Measurements from ENCODE around the gene B3GALT6.

The B3GALT6 gene

GRCh38 chr1:1232796-1233566, 944 bp downstream of the B3GALT6 start:
- Mint-ChIP-seq H3K27me3 (no peaks in the 10 kb centered on the region), H3K4me3 (peak overlapping the region; percentile 91), H3K9me3 (no peaks in the 10 kb centered on the region), H3K36me3 (peaks cover 14% of the 10 kb centered on the region), H3K4me1 (peaks cover 30% of the 10 kb centered on the region), H3K27ac (peak overlapping the region; percentile 94)

GRCh38 chr1:1233567-1233892, 1.5 kb downstream of the B3GALT6 start:
- Mint-ChIP-seq H3K4me3 (peak overlapping the region; percentile 91), H3K27ac (peak overlapping the region; percentile 94), H3K27me3 (no peaks in the 10 kb centered on the region), H3K9me3 (no peaks in the 10 kb centered on the region), H3K4me1 (peaks cover 30% of the 10 kb centered on the region), H3K36me3 (peaks cover 14% of the 10 kb centered on the region)

DNA sequence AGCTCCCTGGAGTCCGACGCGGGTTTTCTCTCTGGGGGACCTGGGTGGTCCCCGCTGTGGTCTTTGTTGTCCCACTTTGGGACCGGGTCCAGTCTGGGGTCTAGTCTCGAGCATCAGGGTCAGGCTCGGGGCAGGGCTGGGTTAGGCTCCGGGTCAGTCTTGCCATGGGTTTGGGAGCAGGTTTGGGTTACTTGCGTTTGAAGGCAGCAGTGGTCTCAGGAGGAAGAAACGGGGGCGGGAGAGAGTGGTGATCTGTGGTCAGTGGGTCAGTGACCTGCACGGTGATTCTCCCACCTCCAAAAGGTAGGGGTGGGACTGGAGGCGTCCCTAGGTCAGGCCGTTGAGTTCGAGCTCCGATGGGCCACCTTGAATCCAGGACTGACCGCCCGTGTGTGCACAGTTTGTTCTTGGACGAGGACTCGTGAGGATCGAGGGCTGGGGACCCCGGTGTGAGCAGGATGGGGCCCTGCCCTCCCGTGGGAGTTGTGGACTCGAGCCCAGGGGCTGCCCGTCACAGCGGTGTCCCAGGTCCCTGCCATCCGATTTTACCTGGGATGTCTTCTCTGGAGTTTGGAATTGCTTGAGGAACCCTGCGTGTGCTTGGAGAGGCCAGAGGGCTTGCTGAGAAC, 2.3 kb downstream of the B3GALT6 start:
- Mint-ChIP-seq H3K4me1 (peaks cover 29% of the 10 kb centered on the region), H3K36me3 (peaks cover 14% of the 10 kb centered on the region), H3K4me3 (peak overlapping the region; percentile 91), H3K27me3 (no peaks in the 10 kb centered on the region), H3K27ac (peak overlapping the region; percentile 53), H3K9me3 (no peaks in the 10 kb centered on the region)

- H3K4me1 Mint-ChIP-seq = peaks cover 21% of the 10 kb centered on the region
- H3K36me3 Mint-ChIP-seq = peaks cover 7% of the 10 kb centered on the region
- peak overlapping the region; percentile 35 for H3K27ac Mint-ChIP-seq
- H3K27me3 Mint-ChIP-seq = no peaks in the 10 kb centered on the region
- peak overlapping the region; percentile 44 for H3K4me3 Mint-ChIP-seq
- H3K9me3 Mint-ChIP-seq = no peaks in the 10 kb centered on the region
Measured at GRCh38 chr1:1235016-1235744, 3.1 kb downstream of the B3GALT6 start.

DNA sequence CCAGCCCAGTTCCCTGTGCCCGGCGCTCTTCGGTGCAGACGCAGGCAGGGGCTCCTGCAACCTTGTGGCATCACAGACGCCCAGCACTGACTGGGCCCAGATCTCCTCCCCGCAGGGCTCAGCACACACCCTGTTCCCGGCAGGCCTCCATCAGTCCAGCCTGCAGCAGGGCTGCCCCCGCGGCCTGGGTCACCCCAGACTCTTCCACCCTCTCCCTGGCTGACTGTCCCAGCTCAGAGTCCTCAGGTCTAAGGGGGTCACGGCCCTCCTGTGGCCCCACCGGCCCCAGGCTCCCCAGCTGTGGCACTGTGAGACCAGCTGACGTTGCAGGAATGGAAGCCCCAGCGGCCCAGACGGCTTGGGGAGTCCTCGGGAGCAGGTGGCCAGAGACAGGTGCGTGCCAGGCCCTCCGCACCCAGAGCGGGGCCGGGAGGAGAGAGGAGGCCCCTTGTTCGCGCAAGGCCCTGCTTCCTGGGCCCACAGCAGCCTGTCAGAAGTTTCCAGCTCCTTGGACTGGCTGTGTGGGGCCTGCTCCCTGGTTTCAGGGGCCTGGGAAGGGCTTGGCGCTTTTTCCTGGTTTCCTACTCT, 4.2 kb downstream of the B3GALT6 start:
- H3K4me1 Mint-ChIP-seq = peaks cover 16% of the 10 kb centered on the region
- no peaks in the 10 kb centered on the region for H3K27me3 Mint-ChIP-seq
- H3K36me3 Mint-ChIP-seq = peaks cover 5% of the 10 kb centered on the region
- no peak overlapping the region for H3K27ac Mint-ChIP-seq
- H3K9me3 Mint-ChIP-seq = no peaks in the 10 kb centered on the region
- no peak overlapping the region for H3K4me3 Mint-ChIP-seq

- Mint-ChIP-seq H3K9me3 (no peaks in the 10 kb centered on the region), H3K4me1 (peaks cover 16% of the 10 kb centered on the region), H3K4me3 (no peak overlapping the region), H3K27ac (no peak overlapping the region), H3K27me3 (no peaks in the 10 kb centered on the region), H3K36me3 (peaks cover 5% of the 10 kb centered on the region)
Measured at GRCh38 chr1:1236945-1237873, 5.2 kb downstream of the B3GALT6 start.

DNA sequence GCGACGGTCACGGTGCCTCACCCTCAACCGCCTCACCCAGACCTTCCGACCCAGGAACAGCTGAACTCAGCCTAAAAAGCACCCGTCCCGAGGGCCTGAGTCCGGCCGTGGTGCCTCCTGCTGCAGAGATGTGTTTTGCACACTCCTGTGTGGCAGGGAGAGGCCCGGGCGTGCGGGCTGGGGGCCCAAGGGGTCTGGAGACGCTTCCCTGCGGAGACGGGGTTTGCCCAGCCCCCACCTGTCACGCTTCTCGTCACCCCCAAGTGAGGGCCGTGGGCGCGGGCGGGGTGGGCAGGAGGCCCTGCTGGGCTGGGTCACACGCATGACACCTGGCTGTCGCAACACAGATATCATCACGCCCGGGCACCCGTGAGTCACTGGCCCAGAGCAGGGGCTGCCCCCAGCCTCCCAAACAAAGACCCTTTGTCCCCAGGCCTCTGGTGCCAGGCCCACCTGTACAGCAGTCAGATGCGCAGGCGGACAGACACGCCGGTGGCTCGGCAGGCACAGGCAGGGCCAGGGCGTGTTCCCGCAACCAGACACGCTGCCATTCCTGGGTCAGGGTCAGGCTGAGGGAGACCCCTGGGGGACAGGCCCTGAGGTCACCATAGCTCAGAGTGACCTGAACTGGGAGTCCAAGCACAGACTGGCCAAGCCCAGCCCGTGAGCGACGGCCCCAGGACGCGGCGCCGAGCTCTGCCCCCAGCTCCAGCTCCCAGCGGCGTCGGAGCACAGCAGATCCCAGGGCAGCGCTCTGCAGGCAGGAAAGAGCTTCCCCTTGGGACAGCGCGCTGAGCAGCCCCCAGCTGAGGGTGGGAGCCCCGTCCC, 6.1 kb downstream of the B3GALT6 start:
- Mint-ChIP-seq H3K36me3 (peaks cover 5% of the 10 kb centered on the region), H3K4me3 (no peak overlapping the region), H3K9me3 (no peaks in the 10 kb centered on the region), H3K27ac (no peak overlapping the region), H3K4me1 (peaks cover 16% of the 10 kb centered on the region), H3K27me3 (no peaks in the 10 kb centered on the region)

DNA sequence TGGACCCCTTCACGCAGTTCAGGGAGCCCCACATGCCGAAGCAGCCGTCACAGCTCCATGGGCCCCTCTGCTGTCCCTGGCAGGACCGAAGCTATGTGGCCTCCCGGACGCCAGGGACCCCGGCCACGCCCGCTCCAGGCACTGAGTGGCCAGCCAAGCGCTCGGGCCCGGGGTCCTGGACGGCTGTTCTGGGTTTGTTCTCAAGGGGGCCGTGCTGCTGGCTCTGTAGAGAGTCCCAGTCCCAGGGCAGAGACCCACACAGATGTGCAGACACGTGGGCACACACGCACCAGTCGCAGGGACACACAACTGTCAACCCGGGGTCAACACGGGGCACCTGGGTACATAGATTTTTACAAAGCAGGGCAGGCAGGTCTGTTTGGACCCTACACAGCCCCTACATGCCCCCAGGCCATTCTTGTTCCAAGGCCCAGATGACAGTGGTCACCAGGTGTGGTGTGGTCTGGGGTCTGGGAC, 6.7 kb downstream of the B3GALT6 start:
- Mint-ChIP-seq H3K36me3 (peaks cover 2% of the 10 kb centered on the region), H3K9me3 (no peaks in the 10 kb centered on the region), H3K4me1 (peaks cover 10% of the 10 kb centered on the region), H3K4me3 (no peak overlapping the region), H3K27ac (no peak overlapping the region), H3K27me3 (no peaks in the 10 kb centered on the region)

DNA sequence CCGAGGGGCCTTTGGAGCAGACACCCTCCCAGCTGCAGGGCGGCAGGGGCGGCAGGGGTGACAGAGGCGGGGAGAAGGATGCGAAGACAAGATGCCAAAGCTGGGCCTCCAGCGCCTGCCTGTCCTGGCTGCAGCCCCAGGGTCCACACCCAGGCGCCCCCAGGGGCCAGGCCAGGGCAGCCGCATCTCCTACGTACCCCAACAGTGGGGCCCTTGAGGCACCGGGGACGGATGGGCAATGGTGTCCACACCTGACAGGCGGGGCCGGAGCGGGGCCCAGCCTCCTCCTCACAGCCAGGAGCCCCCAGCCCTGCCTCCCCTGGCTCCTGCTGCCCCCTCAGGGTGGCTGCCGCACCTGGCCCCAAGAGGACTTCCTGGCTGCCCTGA, 7.2 kb downstream of the B3GALT6 start:
- H3K36me3 Mint-ChIP-seq = no peaks in the 10 kb centered on the region
- no peaks in the 10 kb centered on the region for H3K27me3 Mint-ChIP-seq
- no peak overlapping the region for H3K27ac Mint-ChIP-seq
- H3K4me1 Mint-ChIP-seq = peaks cover 6% of the 10 kb centered on the region
- no peak overlapping the region for H3K4me3 Mint-ChIP-seq
- H3K9me3 Mint-ChIP-seq = no peaks in the 10 kb centered on the region

DNA sequence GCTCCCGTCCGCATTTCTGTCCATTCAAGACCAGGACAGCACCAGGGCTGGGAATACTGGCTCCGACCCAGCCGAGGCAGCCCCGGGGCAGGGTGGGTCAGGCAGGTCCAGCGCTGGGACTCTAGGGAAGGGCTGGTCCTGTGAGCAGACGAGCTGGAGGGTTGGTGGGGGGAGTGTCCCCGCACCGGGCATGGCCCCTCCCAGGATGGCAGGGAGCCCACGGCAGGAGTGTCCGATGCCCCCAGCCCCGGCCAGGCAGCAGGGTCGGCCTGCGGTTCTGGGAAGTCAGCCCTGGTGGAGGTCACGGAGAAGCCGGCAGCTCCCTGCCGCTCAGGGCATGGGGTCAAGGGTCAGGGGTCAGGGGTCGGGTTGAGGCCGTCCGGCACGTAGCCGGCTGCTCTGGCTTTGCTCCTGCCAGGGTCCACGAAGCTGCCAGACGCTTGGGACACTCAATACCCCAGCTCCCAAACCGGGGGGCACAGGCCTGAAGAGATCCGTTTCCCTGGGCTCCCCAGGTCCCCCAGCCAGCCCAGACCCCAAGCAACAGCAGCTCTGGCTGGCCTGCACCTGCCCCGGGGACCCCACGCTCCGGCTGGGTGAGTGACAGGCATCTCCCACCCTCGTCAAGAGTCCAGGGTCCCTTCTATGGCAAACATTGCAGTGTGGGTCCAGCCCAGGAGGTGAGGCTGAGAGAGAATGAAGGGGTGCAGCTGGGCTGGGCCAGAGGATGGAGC, 7.7 kb downstream of the B3GALT6 start:
- no peak overlapping the region for H3K4me3 Mint-ChIP-seq
- no peak overlapping the region for H3K27ac Mint-ChIP-seq
- H3K4me1 Mint-ChIP-seq = peaks cover under 1% of the 10 kb centered on the region
- no peaks in the 10 kb centered on the region for H3K27me3 Mint-ChIP-seq
- H3K9me3 Mint-ChIP-seq = no peaks in the 10 kb centered on the region
- H3K36me3 Mint-ChIP-seq = no peaks in the 10 kb centered on the region

DNA sequence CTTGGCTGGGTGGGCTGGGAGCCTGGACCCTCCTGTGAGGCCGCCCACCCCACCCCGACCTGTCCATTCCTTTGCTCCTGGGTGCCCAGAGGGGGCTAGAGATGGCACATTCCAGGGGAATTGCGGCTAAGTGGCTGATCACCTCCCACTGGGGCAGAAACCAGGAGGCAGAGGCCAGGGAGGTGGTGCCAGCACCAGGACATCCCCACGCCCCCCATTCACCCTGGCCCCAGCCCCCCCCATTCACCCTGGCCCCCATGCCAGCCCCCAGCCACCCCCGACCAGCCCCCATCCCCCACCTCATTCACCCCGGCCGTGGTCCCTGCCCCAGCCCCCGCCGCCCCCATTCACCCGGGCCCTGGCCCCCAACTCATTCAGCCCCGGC, 8.3 kb downstream of the B3GALT6 start:
- H3K36me3 Mint-ChIP-seq = no peaks in the 10 kb centered on the region
- H3K4me1 Mint-ChIP-seq = no peaks in the 10 kb centered on the region
- no peak overlapping the region for H3K4me3 Mint-ChIP-seq
- no peaks in the 10 kb centered on the region for H3K9me3 Mint-ChIP-seq
- H3K27ac Mint-ChIP-seq = no peak overlapping the region
- no peaks in the 10 kb centered on the region for H3K27me3 Mint-ChIP-seq

GRCh38 chr1:1240822-1241587, 9.0 kb downstream of the B3GALT6 start:
- Mint-ChIP-seq H3K4me3 (no peak overlapping the region), H3K27ac (no peak overlapping the region), H3K9me3 (no peaks in the 10 kb centered on the region), H3K36me3 (no peaks in the 10 kb centered on the region), H3K27me3 (no peaks in the 10 kb centered on the region), H3K4me1 (no peaks in the 10 kb centered on the region)

DNA sequence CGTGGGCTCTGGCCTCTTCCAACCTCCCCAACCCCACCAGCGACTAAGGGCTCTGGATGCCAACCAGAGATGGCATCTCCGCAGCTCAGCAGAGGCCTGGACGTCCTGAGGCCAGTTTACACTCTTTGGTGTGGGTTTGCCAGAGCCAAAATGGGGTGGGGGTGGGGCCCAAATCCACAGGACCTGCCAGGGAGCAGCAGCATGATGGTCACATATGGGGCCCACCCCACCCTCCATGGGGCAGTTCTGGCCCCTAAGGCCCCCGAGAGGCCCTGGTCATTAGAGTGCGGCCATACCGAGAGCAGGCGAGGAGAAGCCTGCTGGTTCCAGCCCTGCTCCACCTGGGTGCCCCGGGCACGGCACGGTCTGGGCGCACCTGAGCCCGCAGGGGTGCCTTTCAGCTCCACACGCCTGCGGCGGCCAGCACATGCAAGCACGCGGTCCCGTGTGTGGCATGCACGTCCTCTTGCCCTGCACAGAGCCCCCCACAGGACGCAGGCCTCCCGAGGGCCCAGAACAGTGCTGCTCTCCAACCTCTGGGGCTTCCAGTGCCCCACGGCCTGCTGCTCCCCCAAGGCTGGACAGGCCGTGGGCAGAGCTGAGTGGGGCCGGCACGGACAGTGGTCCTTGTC, 9.7 kb downstream of the B3GALT6 start:
- Mint-ChIP-seq H3K4me1 (no peaks in the 10 kb centered on the region), H3K27me3 (no peaks in the 10 kb centered on the region), H3K27ac (no peak overlapping the region), H3K36me3 (no peaks in the 10 kb centered on the region), H3K4me3 (no peak overlapping the region), H3K9me3 (no peaks in the 10 kb centered on the region)
